ENCODE measurements around the gene GARNL3.

Gene GARNL3

DNA sequence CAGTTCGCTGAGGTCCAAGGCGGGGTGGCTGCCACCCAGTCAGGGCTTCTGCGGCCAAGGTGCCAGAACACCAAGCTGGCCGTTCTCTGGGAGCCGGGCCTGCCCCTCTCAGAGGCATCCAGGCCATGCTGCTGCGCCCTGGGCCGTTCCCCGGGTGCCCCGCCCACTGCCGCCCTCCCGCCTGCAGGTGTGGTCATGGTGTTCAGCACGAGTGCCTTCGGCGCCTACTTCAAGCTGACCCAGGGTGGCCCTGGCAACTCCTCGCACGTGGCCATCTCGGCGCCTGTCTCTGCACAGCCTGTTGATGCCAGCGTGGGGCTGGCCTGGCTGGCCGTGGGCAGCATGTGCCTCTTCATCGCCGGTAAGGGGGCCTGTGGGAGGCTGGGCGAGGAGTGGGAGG, 140.1 kb downstream of the GARNL3 start:
- Histone ChIP-seq H3K79me2 (ENCODE audit: insufficient read depth, low read length) (no peaks in the 10 kb centered on the region), H3K4me2 (ENCODE audit: low read depth, low read length, poor library complexity, severe bottlenecking) (no peak overlapping the region), H3K36me3 (ENCODE audit: insufficient read depth, low read length) (no peaks in the 10 kb centered on the region), H3K9me2 (replicated peaks; ENCODE audit: low read depth, low read length) (no peaks in the 10 kb centered on the region), H4K20me1 (ENCODE audit: insufficient read depth, low read length, poor library complexity, severe bottlenecking) (no peaks in the 10 kb centered on the region), H3K9me3 (ENCODE audit: insufficient read depth, low read depth, low read length) (no peaks in the 10 kb centered on the region), H2AFZ (ENCODE audit: low read length) (no peak overlapping the region), H3F3A (ENCODE audit: low read depth) (no peaks in the 10 kb centered on the region), H3K4me3 (ENCODE audit: low read length, poor library complexity, severe bottlenecking) (no peak overlapping the region), H3K27me3 (ENCODE audit: insufficient read depth, low read length, poor library complexity, severe bottlenecking) (peaks cover 27% of the 10 kb centered on the region), H3K4me1 (ENCODE audit: insufficient read depth, low read length, poor library complexity, severe bottlenecking) (no peaks in the 10 kb centered on the region), H3K9ac (ENCODE audit: low read depth, low read length, poor library complexity, severe bottlenecking) (no peak overlapping the region)
- TF ChIP-seq, protein P1, sequence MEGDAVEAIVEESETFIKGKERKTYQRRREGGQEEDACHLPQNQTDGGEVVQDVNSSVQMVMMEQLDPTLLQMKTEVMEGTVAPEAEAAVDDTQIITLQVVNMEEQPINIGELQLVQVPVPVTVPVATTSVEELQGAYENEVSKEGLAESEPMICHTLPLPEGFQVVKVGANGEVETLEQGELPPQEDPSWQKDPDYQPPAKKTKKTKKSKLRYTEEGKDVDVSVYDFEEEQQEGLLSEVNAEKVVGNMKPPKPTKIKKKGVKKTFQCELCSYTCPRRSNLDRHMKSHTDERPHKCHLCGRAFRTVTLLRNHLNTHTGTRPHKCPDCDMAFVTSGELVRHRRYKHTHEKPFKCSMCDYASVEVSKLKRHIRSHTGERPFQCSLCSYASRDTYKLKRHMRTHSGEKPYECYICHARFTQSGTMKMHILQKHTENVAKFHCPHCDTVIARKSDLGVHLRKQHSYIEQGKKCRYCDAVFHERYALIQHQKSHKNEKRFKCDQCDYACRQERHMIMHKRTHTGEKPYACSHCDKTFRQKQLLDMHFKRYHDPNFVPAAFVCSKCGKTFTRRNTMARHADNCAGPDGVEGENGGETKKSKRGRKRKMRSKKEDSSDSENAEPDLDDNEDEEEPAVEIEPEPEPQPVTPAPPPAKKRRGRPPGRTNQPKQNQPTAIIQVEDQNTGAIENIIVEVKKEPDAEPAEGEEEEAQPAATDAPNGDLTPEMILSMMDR (conservative IDR thresholded peaks at IDR 0.05; ENCODE audit: low read length): no peak
- TF ChIP-seq EZH2phosphoT487 (IDR thresholded peaks at IDR 0.05; ENCODE audit: borderline replicate concordance): no peak

- Histone ChIP-seq H3K79me2 (ENCODE audit: insufficient read depth, low read length) (no peaks in the 10 kb centered on the region), H3K9me3 (ENCODE audit: insufficient read depth, low read depth, low read length) (no peaks in the 10 kb centered on the region), H3K4me3 (ENCODE audit: low read length, poor library complexity, severe bottlenecking) (no peak overlapping the region), H3F3A (ENCODE audit: low read depth) (no peaks in the 10 kb centered on the region), H3K36me3 (ENCODE audit: insufficient read depth, low read length) (no peaks in the 10 kb centered on the region), H3K9me2 (replicated peaks; ENCODE audit: low read depth, low read length) (no peaks in the 10 kb centered on the region), H3K27me3 (ENCODE audit: insufficient read depth, low read length, poor library complexity, severe bottlenecking) (peaks cover 24% of the 10 kb centered on the region), H2AFZ (ENCODE audit: low read length) (no peak overlapping the region), H4K20me1 (ENCODE audit: insufficient read depth, low read length, poor library complexity, severe bottlenecking) (no peaks in the 10 kb centered on the region), H3K9ac (ENCODE audit: low read depth, low read length, poor library complexity, severe bottlenecking) (no peak overlapping the region), H3K4me1 (ENCODE audit: insufficient read depth, low read length, poor library complexity, severe bottlenecking) (no peaks in the 10 kb centered on the region), H3K4me2 (ENCODE audit: low read depth, low read length, poor library complexity, severe bottlenecking) (no peak overlapping the region)
- TF ChIP-seq, protein P1 (conservative IDR thresholded peaks at IDR 0.05; ENCODE audit: low read length): no peak
Measured at GRCh38 chr9:127405344-127406125, 141.0 kb downstream of the GARNL3 start.

DNA sequence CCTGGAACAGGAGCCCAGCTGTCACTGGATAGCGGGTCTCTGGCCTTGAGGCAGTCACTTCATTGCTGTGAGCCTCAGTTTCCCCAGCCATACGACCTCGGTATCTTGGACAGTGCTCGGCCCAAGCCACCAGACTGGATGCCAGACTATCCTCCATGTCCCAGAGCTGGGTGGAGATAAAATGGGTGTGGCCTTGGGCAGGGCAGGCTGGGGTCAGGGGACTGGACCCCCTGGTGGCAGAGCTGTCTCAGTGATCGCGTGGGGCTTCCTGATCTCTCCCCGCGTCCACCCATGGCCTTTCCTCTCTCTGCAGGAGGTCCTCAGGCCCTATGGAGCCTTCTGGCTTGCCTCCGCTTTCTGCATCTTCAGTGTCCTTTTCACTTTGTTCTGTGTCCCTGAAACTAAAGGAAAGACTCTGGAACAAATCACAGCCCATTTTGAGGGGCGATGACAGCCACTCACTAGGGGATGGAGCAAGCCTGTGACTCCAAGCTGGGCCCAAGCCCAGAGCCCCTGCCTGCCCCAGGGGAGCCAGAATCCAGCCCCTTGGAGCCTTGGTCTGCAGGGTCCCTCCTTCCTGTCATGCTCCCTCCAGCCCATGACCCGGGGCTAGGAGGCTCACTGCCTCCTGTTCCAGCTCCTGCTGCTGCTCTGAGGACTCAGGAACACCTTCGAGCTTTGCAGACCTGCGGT, 142.4 kb downstream of the GARNL3 start:
- H3K27me3 ChIP-seq (ENCODE audit: insufficient read depth, low read length, poor library complexity, severe bottlenecking): peaks cover 9% of the 10 kb centered on the region
- no peak overlapping the region for H3K9ac ChIP-seq (ENCODE audit: low read depth, low read length, poor library complexity, severe bottlenecking)
- H3K36me3 ChIP-seq (ENCODE audit: insufficient read depth, low read length): no peaks in the 10 kb centered on the region
- H3K9me2 ChIP-seq (replicated peaks; ENCODE audit: low read depth, low read length): no peaks in the 10 kb centered on the region
- no peak overlapping the region for H3K4me2 ChIP-seq (ENCODE audit: low read depth, low read length, poor library complexity, severe bottlenecking)
- no peak overlapping the region for H3K4me3 ChIP-seq (ENCODE audit: low read length, poor library complexity, severe bottlenecking)
- no peaks in the 10 kb centered on the region for H3K4me1 ChIP-seq (ENCODE audit: insufficient read depth, low read length, poor library complexity, severe bottlenecking)
- no peaks in the 10 kb centered on the region for H4K20me1 ChIP-seq (ENCODE audit: insufficient read depth, low read length, poor library complexity, severe bottlenecking)
- no peaks in the 10 kb centered on the region for H3F3A ChIP-seq (ENCODE audit: low read depth)
- no peak for TF ChIP-seq EZH2phosphoT487 (IDR thresholded peaks at IDR 0.05; ENCODE audit: borderline replicate concordance)
- TF ChIP-seq, protein P1 (conservative IDR thresholded peaks at IDR 0.05; ENCODE audit: low read length): no peak
- H3K79me2 ChIP-seq (ENCODE audit: insufficient read depth, low read length): no peaks in the 10 kb centered on the region
- H3K9me3 ChIP-seq (ENCODE audit: insufficient read depth, low read depth, low read length): no peaks in the 10 kb centered on the region
- no peak overlapping the region for H2AFZ ChIP-seq (ENCODE audit: low read length)

All from Loucy (cell line).